Right cardiac atrium (tissue), 5 donors: ENCODE data around the gene SRD5A1. TPM values are rescaled to one million over a fixed set of nuclear protein-coding genes. Genes with fewer than 3 reads are reported as not detected.
A peak's percentile ranks its signal among the peaks of the same experiment; 100 is the strongest.

Source experiments
- ATAC-seq, 2 donors: fragments of 200-7000 bp; cut with Tn5 transposase; one replicate each; pipeline versions ENCODE4 v1.8.0 to v1.9.1; 2020; ENCODE audit warnings: moderate library complexity in 2 of 2, mild to moderate bottlenecking in 1 of 2
- DNase-seq, 3 donors: peaks; one replicate each; pipeline ENCODE4 v3.0.0-alpha.2; 2020
- H3K27ac ChIP-seq: one replicate; pipeline ENCODE4 v1.5.1; 2013; ENCODE audit warnings: mild to moderate bottlenecking, low read length, control low read depth, moderate library complexity
- H3K27me3 ChIP-seq: one replicate; pipeline ENCODE4 v1.6.1; 2013; ENCODE audit not compliant: control insufficient read depth, insufficient read depth
- H3K4me1 ChIP-seq: one replicate; pipeline ENCODE4 v1.6.1; 2013; ENCODE audit warnings: low read length; ENCODE audit not compliant: control insufficient read depth, insufficient read depth
- H3K4me3 ChIP-seq: one replicate; pipeline ENCODE4 v1.5.1; 2013; ENCODE audit warnings: low read length, control low read depth
- H3K9me3 ChIP-seq: one replicate; pipeline ENCODE4 v1.6.1; 2013; ENCODE audit warnings: low read length; ENCODE audit not compliant: control insufficient read depth
- WGBS: extraction: QIAGEN DNeasy Blood & Tissue Kit; methylation state at CpG from one replicate; pipeline ENCODE4 v1.1.7; 2013; 5-methylcytosine and 5-hydroxymethylcytosine counted together
- intact Hi-C, 4 donors: fragments of 100-400 bp; cut with DNase I; formaldehyde crosslinking; loops; one replicate each; pipeline versions ENCODE4 v1.11.0 to v1.14.0; 2022 to 2023
- polyA plus RNA-seq: library from polyadenylated mRNA; stranded (reverse); fragments of 200-250 nt; gene quantifications from one replicate; pipeline ENCODE4 v1.2.3, GENCODE V29; 2013
- total RNA-seq, 4 donors: library from RNA; stranded (reverse); fragmentation: NEBNext Ultra II Directional; extraction: Animal tissue kit (Norgen Biotek cat#: 25700); gene quantifications; one replicate each; pipeline ENCODE4 v1.2.1, GENCODE V29; 2021
- donor health status: healthy with polysubstance abuse.
- donor health status: DM: no; HTN: yes; CAD: no.
- donor health status: DM: no; HTN: no; CAD: no.
- donor health status: DM: no; HTN: yes; CAD: no; lungs with severe emphysema.
- donor health status: DM: yes; HTN: yes; CAD: no.

SRD5A1 gene
- total and polyA plus RNA-seq, 5 donors: 1.4 to 3.0 (median 2.9) TPM

DNA sequence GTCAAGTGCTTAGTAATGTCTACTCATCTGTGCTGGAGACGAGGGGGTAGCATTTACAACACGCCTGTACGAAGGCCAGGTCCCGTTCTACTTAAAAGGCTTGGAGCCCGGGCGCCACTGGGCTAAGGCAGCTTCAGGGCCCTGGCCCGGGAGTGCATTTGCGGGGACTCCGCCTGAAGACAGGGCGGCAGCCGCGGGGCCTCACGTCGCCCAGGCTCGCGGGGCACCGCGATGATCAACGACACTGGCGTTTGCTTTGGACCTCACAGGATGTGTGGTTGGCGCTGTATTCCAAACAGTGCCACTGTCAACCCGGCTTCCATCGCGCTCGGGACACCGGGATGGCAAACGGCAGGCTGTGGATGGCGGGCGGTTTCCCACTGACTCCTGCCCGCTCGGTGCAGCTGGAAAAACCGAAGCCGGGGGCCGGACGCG lies 78.9 kb downstream of the SRD5A1 start:
- ATAC-seq (peak; percentile 29 to 37), DNase-seq (peak; percentile 66 to 84 (median 82))
- peak overlapping the region; percentile 94 for H3K4me3 ChIP-seq
- no peaks in the 10 kb centered on the region for H3K9me3 ChIP-seq
- H3K27me3 ChIP-seq: no peaks in the 10 kb centered on the region
- H3K4me1 ChIP-seq: peaks cover 12% of the 10 kb centered on the region
- intact Hi-C loops: loop anchor here in 1 of 4 donors (10.0 kb wide), 1 partner anchor 87 kb away; no protein-coding TSS in a partner anchor
- H3K27ac ChIP-seq: peak overlapping the region; percentile 98
- under 1% methylated on average over 36 of the region's 36 CpGs for WGBS

DNA sequence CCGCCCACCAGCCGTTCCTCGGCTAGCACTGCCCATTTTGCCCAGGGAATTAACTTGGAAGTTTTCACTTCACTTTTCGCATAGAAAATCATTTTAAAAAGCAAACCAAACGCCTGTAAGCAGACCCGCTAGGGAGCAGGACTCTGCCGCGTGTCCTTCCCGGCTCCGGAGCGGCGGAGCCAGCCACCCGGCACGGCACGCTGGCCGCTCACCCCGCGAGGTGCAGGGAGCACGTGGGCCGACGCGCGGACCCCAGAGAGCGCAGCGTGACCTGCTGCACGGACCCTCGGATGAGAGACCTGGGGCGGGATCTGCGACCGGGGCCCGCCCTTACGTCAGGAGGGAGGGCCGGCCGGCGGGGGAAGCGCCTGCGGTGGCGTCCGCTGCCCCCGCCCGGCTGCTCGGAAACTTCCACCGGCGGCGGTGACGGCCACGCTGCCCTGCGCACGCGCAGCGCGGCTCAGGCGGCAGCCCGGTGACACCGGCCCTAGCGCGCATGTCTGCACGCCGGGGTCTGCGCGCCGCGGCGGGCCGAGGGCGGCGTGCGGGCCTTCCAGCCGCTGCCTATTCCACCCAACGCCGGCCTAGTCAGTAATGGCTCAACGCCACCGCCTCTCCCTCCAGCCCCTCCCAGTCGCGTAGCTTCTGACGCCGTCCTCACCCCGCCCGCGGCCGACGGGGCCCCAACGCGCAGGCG lies 79.5 kb downstream of the SRD5A1 start:
- Histone ChIP-seq H3K4me1 (peaks cover 17% of the 10 kb centered on the region), H3K27ac (peak overlapping the region; percentile 98), H3K27me3 (no peaks in the 10 kb centered on the region), H3K4me3 (peak overlapping the region; percentile 94), H3K9me3 (no peaks in the 10 kb centered on the region)
- under 1% methylated on average over 85 of the region's 85 CpGs for WGBS
- peak; percentile 91 to 93 for ATAC-seq
- DNase-seq: peak; percentile 96 to 99 (median 98)
- intact Hi-C loops: loop anchor here in 1 of 4 donors (10.0 kb wide), 1 partner anchor 88 kb away; no protein-coding TSS in a partner anchor

DNA sequence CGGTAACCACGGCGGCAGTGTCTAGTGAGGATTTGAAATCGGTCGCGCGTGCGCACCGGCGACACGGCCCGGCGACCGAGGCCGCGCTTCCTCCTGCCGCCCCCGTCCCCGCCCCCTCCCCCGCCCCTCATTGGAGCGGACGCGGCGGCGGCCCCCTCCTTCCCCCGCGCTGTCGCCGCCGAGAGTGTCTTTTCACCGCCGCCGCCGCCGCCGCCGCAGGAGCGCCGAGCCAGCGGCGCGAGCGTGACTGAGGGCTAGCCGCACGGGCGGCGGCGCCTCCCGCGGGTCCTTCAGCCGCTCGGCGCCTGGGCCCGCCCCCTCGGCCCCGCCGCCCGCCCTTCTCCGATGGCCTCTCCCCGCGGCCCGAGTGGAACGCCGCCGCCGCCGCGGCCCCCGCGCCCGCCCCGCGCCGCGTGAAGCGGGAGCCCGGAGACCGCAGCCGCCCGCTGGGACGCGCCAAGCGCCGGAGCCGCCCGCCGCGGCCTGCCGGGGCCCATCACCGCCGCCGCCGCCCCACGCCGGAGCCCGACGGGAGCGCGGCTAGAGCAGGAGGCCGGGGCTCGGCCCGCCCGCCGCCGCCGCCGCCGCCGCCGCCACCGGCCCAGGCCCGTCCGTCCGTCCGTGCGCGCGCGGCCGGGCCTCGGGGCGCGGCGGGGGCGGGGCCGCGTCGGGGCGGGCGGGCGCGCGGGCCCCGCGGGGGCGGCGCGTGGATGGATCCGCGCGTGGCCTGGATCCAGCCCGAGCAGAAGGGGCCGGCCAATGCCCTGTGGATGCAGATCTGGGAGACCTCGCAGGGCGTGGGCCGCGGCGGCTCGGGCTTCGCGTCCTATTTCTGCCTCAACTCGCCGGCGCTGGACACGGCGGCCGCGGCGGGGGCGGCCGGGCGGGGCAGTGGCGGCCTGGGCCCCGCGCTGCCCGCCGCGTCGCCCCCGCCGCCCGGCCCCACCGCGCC lies 80.3 kb downstream of the SRD5A1 start, which contains the start of gene TENT4A:
TSS of gene TENT4A (plus strand) at position 159 of the 952 bp plus-strand sequence. CDS start at position 711, 552 bp downstream.
- H3K4me1 ChIP-seq: peaks cover 21% of the 10 kb centered on the region
- H3K9me3 ChIP-seq: no peaks in the 10 kb centered on the region
- DNase-seq (peak; percentile 61 to 84 (median 83)), ATAC-seq (no peak)
- no peaks in the 10 kb centered on the region for H3K27me3 ChIP-seq
- peak within 1 kb of the TSS; percentile 94 for H3K4me3 ChIP-seq
- intact Hi-C loops: loop anchor here in 1 of 4 donors (10.0 kb wide), 1 partner anchor 89 kb away; no protein-coding TSS in a partner anchor
- under 1% methylated on average over 167 of the region's 174 CpGs for WGBS
- H3K27ac ChIP-seq: peak within 1 kb of the TSS; percentile 98

DNA sequence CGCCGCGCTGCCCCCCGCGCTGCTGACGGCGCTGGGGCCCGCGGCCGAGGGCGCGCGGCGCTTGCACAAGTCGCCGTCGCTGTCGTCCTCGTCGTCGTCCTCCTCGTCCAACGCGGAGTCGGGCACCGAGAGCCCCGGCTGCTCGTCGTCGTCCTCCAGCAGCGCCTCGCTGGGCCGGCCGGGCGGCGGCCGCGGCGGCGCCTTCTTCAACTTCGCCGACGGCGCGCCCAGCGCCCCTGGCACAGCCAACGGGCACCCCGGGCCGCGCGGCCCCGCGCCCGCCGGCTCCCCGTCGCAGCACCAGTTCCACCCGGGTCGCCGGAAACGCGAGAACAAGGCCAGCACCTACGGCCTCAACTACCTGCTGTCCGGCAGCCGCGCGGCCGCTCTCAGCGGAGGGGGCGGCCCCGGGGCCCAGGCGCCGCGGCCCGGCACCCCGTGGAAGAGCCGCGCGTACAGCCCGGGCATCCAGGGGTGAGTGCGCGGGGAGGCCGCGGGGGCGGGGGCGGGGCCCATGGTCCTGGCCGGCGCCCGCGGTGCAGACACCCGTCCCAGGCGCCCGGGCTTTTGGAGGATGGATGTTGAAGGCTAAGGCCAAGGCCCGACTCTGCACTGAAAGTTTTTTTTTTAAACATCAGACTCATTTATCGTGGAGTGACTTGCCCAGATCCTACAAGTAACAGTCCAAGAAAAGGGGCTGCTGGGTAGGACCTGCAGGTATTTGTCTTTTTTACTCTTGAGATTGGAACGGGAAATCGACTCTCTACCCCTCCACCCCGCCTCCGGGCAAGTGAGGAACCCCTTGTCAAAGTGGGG lies 81.2 kb downstream of the SRD5A1 start:
- peaks cover 23% of the 10 kb centered on the region for H3K4me1 ChIP-seq
- H3K9me3 ChIP-seq: no peaks in the 10 kb centered on the region
- under 1% methylated on average over 99 of the region's 99 CpGs for WGBS
- H3K27me3 ChIP-seq: no peaks in the 10 kb centered on the region
- peak overlapping the region; percentile 42 for H3K27ac ChIP-seq
- intact Hi-C loops: loop anchor here in 2 of 4 donors (5.0 to 10.0 kb wide), 2 partner anchors 82 to 90 kb away; partner anchors contain the start of genes NSUN2 (in 1 of the 2) and SRD5A1 (in 1 of the 2)
- peak overlapping the region; percentile 94 for H3K4me3 ChIP-seq
- DNase-seq: peak; percentile 35 to 84 (median 70)
- ATAC-seq: peak; percentile 9 to 10

DNA sequence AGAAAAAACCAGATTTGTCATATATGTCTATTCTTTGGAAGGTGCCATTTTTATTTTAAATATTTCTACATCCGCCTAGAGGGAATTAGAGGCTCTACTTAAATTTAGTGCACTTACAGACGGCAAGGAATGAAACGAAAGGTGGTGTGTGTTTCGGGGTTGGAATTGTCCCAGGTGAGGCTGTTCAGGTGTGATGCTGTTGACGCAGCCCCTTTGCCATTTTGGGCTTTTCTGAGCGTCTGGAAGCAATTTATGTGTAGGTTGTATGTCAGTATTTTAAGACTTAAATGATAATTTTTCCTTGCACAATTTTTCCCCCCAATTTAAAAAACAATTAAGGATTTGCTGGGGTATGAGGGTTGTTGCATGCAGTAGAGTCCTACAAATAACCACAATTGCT lies 82.0 kb downstream of the SRD5A1 start:
- Histone ChIP-seq H3K4me1 (peaks cover 29% of the 10 kb centered on the region), H3K9me3 (no peaks in the 10 kb centered on the region), H3K27ac (no peak overlapping the region), H3K27me3 (no peaks in the 10 kb centered on the region), H3K4me3 (peak overlapping the region; percentile 94)
- 46% methylated on average over 6 of the region's 6 CpGs for WGBS
- ATAC-seq (no peak), DNase-seq (no peak)
- intact Hi-C loops: loop anchor here in 2 of 4 donors (5.0 to 10.0 kb wide), 2 partner anchors 83 to 90 kb away; partner anchors contain the start of genes NSUN2 (in 1 of the 2) and SRD5A1 (in 1 of the 2)

DNA sequence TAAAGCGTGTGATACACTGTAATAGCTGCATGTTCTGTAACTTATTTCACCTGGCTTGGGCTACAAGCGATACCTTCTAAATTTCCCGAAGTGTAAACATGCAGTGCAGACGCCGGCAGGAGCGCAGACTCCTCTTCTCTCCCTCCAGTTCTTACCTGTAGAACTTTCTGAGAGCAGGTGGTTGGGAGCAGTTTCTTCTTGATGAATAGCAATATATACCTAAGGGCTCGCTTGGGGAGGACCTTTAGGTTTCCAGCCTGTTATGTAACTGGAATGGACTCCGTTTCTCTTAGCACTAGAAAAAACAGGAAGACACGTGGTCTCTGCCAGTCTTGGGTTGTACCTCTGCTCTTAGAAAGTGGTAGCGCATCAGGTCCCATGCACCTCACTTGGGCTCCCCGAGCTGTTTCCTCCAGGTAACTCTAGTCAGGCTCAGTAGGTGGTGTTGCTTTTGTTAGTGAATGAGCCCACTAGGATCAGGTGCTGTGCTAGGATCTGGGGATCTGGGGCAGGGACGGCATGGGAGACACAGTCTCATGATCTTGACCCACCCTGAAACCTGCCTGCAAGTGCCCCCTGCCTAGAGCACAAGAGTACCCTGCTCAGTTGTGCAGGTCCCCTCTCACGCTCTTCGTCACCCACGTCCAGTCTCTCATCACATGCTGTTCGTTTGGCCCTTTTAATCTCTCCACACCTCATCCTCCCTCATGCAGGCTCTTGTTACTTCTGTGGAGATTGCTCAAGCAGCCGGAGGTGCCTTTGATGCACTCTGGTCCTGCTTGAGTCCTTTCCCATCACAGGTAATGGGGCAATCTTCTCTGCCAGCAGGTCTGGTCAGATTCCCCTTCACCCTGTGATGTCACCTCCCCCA lies 82.8 kb downstream of the SRD5A1 start:
- no peak for ATAC-seq
- 50% methylated on average over 17 of the region's 17 CpGs for WGBS
- H3K27ac ChIP-seq: no peak overlapping the region

DNA sequence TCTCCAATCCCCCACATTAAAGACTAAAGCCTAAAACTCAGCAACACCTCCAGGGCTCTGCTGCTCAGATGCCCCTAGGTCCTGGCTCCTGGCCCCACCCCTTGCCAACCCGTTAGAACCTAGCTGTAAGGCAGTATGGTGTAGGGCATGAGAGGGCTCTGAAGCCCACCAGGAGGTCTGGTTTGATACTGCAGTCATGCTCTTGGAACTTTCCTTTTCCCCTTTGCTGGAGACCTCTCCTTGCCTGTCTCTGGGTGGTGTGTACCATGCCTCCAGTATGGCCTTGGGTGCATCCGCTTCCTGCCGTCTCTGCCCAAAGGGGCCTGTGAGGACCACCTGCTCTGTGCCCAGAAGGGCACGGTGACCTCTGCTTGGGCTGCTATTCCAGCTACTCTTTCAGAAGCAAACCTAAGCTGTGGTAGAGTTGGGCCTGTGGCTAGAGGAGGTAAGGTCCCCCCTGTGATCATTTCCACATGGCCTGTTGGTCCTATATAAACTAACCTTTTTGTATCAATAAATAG lies 83.4 kb downstream of the SRD5A1 start:
- ATAC-seq (no peak), DNase-seq (no peak)
- Histone ChIP-seq H3K4me3 (no peak overlapping the region), H3K27me3 (no peaks in the 10 kb centered on the region), H3K4me1 (peaks cover 37% of the 10 kb centered on the region), H3K9me3 (peaks cover 2% of the 10 kb centered on the region), H3K27ac (no peak overlapping the region)
- WGBS: 75% methylated on average over 4 of the region's 4 CpGs
- intact Hi-C loops: loop anchor here in 2 of 4 donors (5.0 to 10.0 kb wide), 2 partner anchors 84 to 92 kb away; partner anchors contain the start of genes NSUN2 (in 1 of the 2) and SRD5A1 (in 1 of the 2)

More for the DNA sequence above, 82.8 kb downstream of the SRD5A1 start:
- DNase-seq: no peak
- H3K4me3 ChIP-seq: peak overlapping the region; percentile 94
- intact Hi-C loops: loop anchor here in 2 of 4 donors (5.0 to 10.0 kb wide), 2 partner anchors 84 to 91 kb away; partner anchors contain the start of genes NSUN2 (in 1 of the 2) and SRD5A1 (in 1 of the 2)
- no peaks in the 10 kb centered on the region for H3K27me3 ChIP-seq
- H3K4me1 ChIP-seq: peaks cover 33% of the 10 kb centered on the region
- H3K9me3 ChIP-seq: peaks cover 2% of the 10 kb centered on the region

DNA sequence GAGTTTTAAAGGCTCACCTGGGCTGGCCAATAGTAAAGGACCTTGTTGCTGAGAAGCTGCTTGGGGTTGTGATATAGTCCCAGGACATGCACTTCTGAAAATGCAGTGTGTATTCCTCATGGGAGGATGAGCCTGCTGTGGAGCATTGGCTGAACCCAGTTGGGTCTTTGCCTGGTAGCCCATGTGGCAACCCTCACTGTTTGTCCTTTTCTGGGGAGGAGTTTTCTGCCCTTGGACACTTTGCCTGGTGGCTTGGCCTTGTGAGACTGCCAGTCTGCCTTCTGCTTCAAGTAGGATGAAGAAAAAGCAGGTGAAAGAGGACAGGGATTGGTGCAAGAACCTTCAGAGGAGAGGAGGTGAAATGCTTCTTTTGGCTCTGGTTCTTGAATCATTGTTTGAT lies 84.0 kb downstream of the SRD5A1 start:
- Histone ChIP-seq H3K9me3 (peaks cover 2% of the 10 kb centered on the region), H3K27me3 (no peaks in the 10 kb centered on the region), H3K27ac (no peak overlapping the region), H3K4me3 (no peak overlapping the region), H3K4me1 (peaks cover 37% of the 10 kb centered on the region)
- intact Hi-C loops: loop anchor here in 2 of 4 donors (5.0 to 10.0 kb wide), 2 partner anchors 85 to 92 kb away; partner anchors contain the start of genes NSUN2 (in 1 of the 2) and SRD5A1 (in 1 of the 2)
- ATAC-seq (no peak), DNase-seq (no peak)

DNA sequence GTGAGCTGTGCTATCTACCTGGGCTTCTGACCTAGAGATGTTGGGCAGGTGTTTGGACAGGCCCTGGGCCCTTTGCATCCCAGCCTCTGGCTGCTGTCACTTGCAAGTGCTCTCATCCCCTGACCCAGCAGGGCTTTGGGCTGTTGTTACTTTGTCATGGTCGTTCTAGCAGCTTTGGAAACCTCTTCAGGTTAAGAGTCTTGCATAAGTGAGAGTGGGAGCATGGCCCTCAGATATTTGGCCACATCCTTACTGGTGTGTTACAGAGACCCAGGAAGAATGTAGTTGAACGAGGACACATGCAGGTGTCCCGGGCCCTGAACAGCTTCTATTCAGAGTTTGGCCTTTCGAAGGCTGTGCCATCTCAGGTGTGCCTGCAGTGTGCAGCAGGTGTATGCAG lies 84.4 kb downstream of the SRD5A1 start:
- H3K4me3 ChIP-seq: no peak overlapping the region
- intact Hi-C loops: loop anchor here in 2 of 4 donors (5.0 to 10.0 kb wide), 2 partner anchors 85 to 93 kb away; partner anchors contain the start of genes NSUN2 (in 1 of the 2) and SRD5A1 (in 1 of the 2)
- peaks cover 37% of the 10 kb centered on the region for H3K4me1 ChIP-seq

More for the DNA sequence above, 84.4 kb downstream of the SRD5A1 start:
- H3K27me3 ChIP-seq: no peaks in the 10 kb centered on the region
- DNase-seq: no peak
- no peak overlapping the region for H3K27ac ChIP-seq
- 63% methylated on average over 4 of the region's 4 CpGs for WGBS
- H3K9me3 ChIP-seq: peaks cover 2% of the 10 kb centered on the region
- ATAC-seq: no peak
